Activated naive CD8-positive, alpha-beta T cell (primary cell): ENCODE measurements around the gene MON1A.
"Not testable (repeated sequence)": the region's sequence is repeated elsewhere in the genome, so short reads cannot be mapped to it uniquely, and the experiment has no call there.

ENCODE experiments used
- H3K27ac Mint-ChIP-seq: one replicate; pipeline ENCODE4 v1.8.0; 2021; ENCODE audit warnings: mixed read lengths
- H3K27me3 Mint-ChIP-seq: one replicate; pipeline ENCODE4 v1.8.0; 2021; ENCODE audit warnings: mixed read lengths
- H3K36me3 Mint-ChIP-seq: one replicate; pipeline ENCODE4 v1.8.0; 2021; ENCODE audit warnings: mixed read lengths
- H3K4me1 Mint-ChIP-seq: one replicate; pipeline ENCODE4 v1.8.0; 2021; ENCODE audit warnings: low read depth, mixed read lengths
- H3K4me3 Mint-ChIP-seq: one replicate; pipeline ENCODE4 v1.8.0; 2021; ENCODE audit warnings: mild to moderate bottlenecking, mixed read lengths
- H3K9me3 Mint-ChIP-seq: one replicate; pipeline ENCODE4 v1.8.0; 2021; ENCODE audit warnings: low read depth, mixed read lengths

Gene MON1A

GRCh38 chr3:49929291-49930167 is at the start of gene MON1A:
Gene MON1A, minus strand, starts transcription at chr3:49929811. Its CDS starts 16,465 bp downstream, at chr3:49913346.
- no peaks in the 10 kb centered on the region for H3K27me3 Mint-ChIP-seq
- no peaks in the 10 kb centered on the region for H3K9me3 Mint-ChIP-seq
- H3K27ac Mint-ChIP-seq: peak within 1 kb of the TSS; percentile 87
- H3K4me1 Mint-ChIP-seq: peaks cover 24% of the 10 kb centered on the region
- no peaks in the 10 kb centered on the region for H3K36me3 Mint-ChIP-seq
- H3K4me3 Mint-ChIP-seq: peak within 1 kb of the TSS; percentile 89

- H3K9me3 Mint-ChIP-seq: no peaks in the 10 kb centered on the region
- peaks cover 6% of the 10 kb centered on the region for H3K36me3 Mint-ChIP-seq
- no peak overlapping the region for H3K27ac Mint-ChIP-seq
- H3K4me1 Mint-ChIP-seq: no peaks in the 10 kb centered on the region
- H3K27me3 Mint-ChIP-seq: no peaks in the 10 kb centered on the region
- H3K4me3 Mint-ChIP-seq: no peak overlapping the region
These were observed 47.3 kb upstream of the MON1A start for GRCh38 chr3:49976942-49977341.

GRCh38 chr3:49972656-49973055 is 43.0 kb upstream of the MON1A start:
- H3K9me3 Mint-ChIP-seq: no peaks in the 10 kb centered on the region
- H3K27me3 Mint-ChIP-seq: no peaks in the 10 kb centered on the region
- peaks cover 10% of the 10 kb centered on the region for H3K36me3 Mint-ChIP-seq
- H3K4me3 Mint-ChIP-seq: no peak overlapping the region
- no peak overlapping the region for H3K27ac Mint-ChIP-seq
- peaks cover 9% of the 10 kb centered on the region for H3K4me1 Mint-ChIP-seq

- peaks cover 12% of the 10 kb centered on the region for H3K36me3 Mint-ChIP-seq
- H3K4me1 Mint-ChIP-seq: peaks cover 18% of the 10 kb centered on the region
- H3K9me3 Mint-ChIP-seq: no peaks in the 10 kb centered on the region
- no peaks in the 10 kb centered on the region for H3K27me3 Mint-ChIP-seq
- no peak overlapping the region for H3K27ac Mint-ChIP-seq
- H3K4me3 Mint-ChIP-seq: no peak overlapping the region
These were observed 38.7 kb upstream of the MON1A start for GRCh38 chr3:49968346-49968745.

- Mint-ChIP-seq H3K9me3 (no peaks in the 10 kb centered on the region), H3K4me1 (peaks cover 18% of the 10 kb centered on the region), H3K4me3 (no peak overlapping the region), H3K27me3 (no peaks in the 10 kb centered on the region), H3K27ac (no peak overlapping the region), H3K36me3 (peaks cover 9% of the 10 kb centered on the region)
These were observed 37.7 kb upstream of the MON1A start for GRCh38 chr3:49967291-49967690.

GRCh38 chr3:49966233-49966942 is 36.8 kb upstream of the MON1A start:
- peaks cover 18% of the 10 kb centered on the region for H3K4me1 Mint-ChIP-seq
- no peak overlapping the region for H3K4me3 Mint-ChIP-seq
- H3K27me3 Mint-ChIP-seq: no peaks in the 10 kb centered on the region
- no peak overlapping the region for H3K27ac Mint-ChIP-seq
- no peaks in the 10 kb centered on the region for H3K9me3 Mint-ChIP-seq
- H3K36me3 Mint-ChIP-seq: peaks cover 9% of the 10 kb centered on the region

- Mint-ChIP-seq H3K36me3 (peaks cover 4% of the 10 kb centered on the region), H3K27me3 (no peaks in the 10 kb centered on the region), H3K4me1 (peaks cover 29% of the 10 kb centered on the region), H3K9me3 (no peaks in the 10 kb centered on the region), H3K27ac (no peak overlapping the region), H3K4me3 (no peak overlapping the region)
These were observed 26.0 kb upstream of the MON1A start for GRCh38 chr3:49955636-49956035.

- Mint-ChIP-seq H3K27me3 (no peaks in the 10 kb centered on the region), H3K9me3 (no peaks in the 10 kb centered on the region), H3K36me3 (no peaks in the 10 kb centered on the region), H3K4me3 (no peak overlapping the region), H3K4me1 (peaks cover 31% of the 10 kb centered on the region), H3K27ac (no peak overlapping the region)
These were observed 23.3 kb upstream of the MON1A start for GRCh38 chr3:49952924-49953323.

GRCh38 chr3:49942651-49943050 is 13.0 kb upstream of the MON1A start:
- Mint-ChIP-seq H3K36me3 (peaks cover 9% of the 10 kb centered on the region), H3K27ac (peak overlapping the region; percentile 84), H3K4me3 (peak overlapping the region; percentile 74), H3K4me1 (peaks cover 40% of the 10 kb centered on the region), H3K27me3 (no peaks in the 10 kb centered on the region), H3K9me3 (no peaks in the 10 kb centered on the region)

- H3K27ac Mint-ChIP-seq: peak overlapping the region; percentile 97
- peak overlapping the region; percentile 98 for H3K4me3 Mint-ChIP-seq
- peaks cover 9% of the 10 kb centered on the region for H3K36me3 Mint-ChIP-seq
- no peaks in the 10 kb centered on the region for H3K9me3 Mint-ChIP-seq
- H3K4me1 Mint-ChIP-seq: peaks cover 30% of the 10 kb centered on the region
- H3K27me3 Mint-ChIP-seq: no peaks in the 10 kb centered on the region
These were observed 11.1 kb upstream of the MON1A start for GRCh38 chr3:49940667-49941249.

- peaks cover 26% of the 10 kb centered on the region for H3K4me1 Mint-ChIP-seq
- H3K27ac Mint-ChIP-seq: peak within 1 kb of the TSS; percentile 97
- peaks cover 9% of the 10 kb centered on the region for H3K36me3 Mint-ChIP-seq
- no peaks in the 10 kb centered on the region for H3K9me3 Mint-ChIP-seq
- no peaks in the 10 kb centered on the region for H3K27me3 Mint-ChIP-seq
- peak within 1 kb of the TSS; percentile 98 for H3K4me3 Mint-ChIP-seq
These were observed 10.5 kb upstream of the MON1A start, which contains the start of gene RBM6 for GRCh38 chr3:49939858-49940666. Gene RBM6, plus strand, starts transcription at chr3:49940150. Its CDS starts 22,492 bp downstream, at chr3:49962642.

GRCh38 chr3:49937090-49937489 is 7.5 kb upstream of the MON1A start:
- Mint-ChIP-seq H3K4me3 (no peak overlapping the region), H3K27me3 (no peaks in the 10 kb centered on the region), H3K36me3 (no peaks in the 10 kb centered on the region)

GRCh38 chr3:49932281-49932680 is 2.7 kb upstream of the MON1A start:
- not testable (repeated sequence) for H3K36me3 Mint-ChIP-seq, H3K27me3 Mint-ChIP-seq, H3K9me3 Mint-ChIP-seq, H3K4me3 Mint-ChIP-seq, H3K27ac Mint-ChIP-seq
- H3K4me1 Mint-ChIP-seq: peaks cover 20% of the 10 kb centered on the region

More at GRCh38 chr3:49937090-49937489, 7.5 kb upstream of the MON1A start:
- no peak overlapping the region for H3K27ac Mint-ChIP-seq
- peaks cover 14% of the 10 kb centered on the region for H3K4me1 Mint-ChIP-seq
- H3K9me3 Mint-ChIP-seq: no peaks in the 10 kb centered on the region

- Mint-ChIP-seq H3K36me3 (no peaks in the 10 kb centered on the region), H3K4me3 (peak overlapping the region; percentile 59), H3K27me3 (no peaks in the 10 kb centered on the region), H3K9me3 (no peaks in the 10 kb centered on the region), H3K27ac (peak overlapping the region; percentile 38), H3K4me1 (peaks cover 22% of the 10 kb centered on the region)
These were observed 1.3 kb upstream of the MON1A start for GRCh38 chr3:49930922-49931321.
